GM18868 (cell line): ENCODE data around the gene CUX1.
"Not testable (repeated sequence)": the region's sequence is repeated elsewhere in the genome, so short reads cannot be mapped to it uniquely, and the experiment has no call there.

ENCODE experiments used
- ATAC-seq: cut with Tn5 transposase; IDR thresholded peaks from one replicate; pipeline ENCODE4 v1.9.1; 2021; ENCODE audit warnings: mild to moderate bottlenecking, moderate library complexity; ENCODE audit not compliant: unreplicated experiment

The CUX1 gene

GRCh38 chr7:101823596-101823995 lies 6.2 kb downstream of the CUX1 start:
- no peak for ATAC-seq

GRCh38 chr7:101824440-101824839 lies 7.0 kb downstream of the CUX1 start:
- ATAC-seq, result no peak

GRCh38 chr7:101826081-101826835 lies 8.8 kb downstream of the CUX1 start:
- no peak for ATAC-seq

- no peak for ATAC-seq
These were observed 11.0 kb downstream of the CUX1 start for GRCh38 chr7:101828301-101829020.

GRCh38 chr7:101829374-101829773 lies 11.9 kb downstream of the CUX1 start:
- ATAC-seq, result no peak

GRCh38 chr7:101829821-101830220 lies 12.4 kb downstream of the CUX1 start:
- no peak for ATAC-seq

GRCh38 chr7:101831396-101831795 lies 14.0 kb downstream of the CUX1 start:
- not testable (repeated sequence) for ATAC-seq

GRCh38 chr7:101832205-101832631 lies 14.8 kb downstream of the CUX1 start:
- ATAC-seq, result no peak

GRCh38 chr7:101832685-101833375 lies 15.4 kb downstream of the CUX1 start:
- ATAC-seq, result no peak

- no peak for ATAC-seq
These were observed 16.4 kb downstream of the CUX1 start for GRCh38 chr7:101833799-101834198.

- ATAC-seq, result no peak
These were observed 17.7 kb downstream of the CUX1 start for GRCh38 chr7:101835136-101835535.

GRCh38 chr7:101837433-101837832 lies 20.0 kb downstream of the CUX1 start:
- not testable (repeated sequence) for ATAC-seq

- no peak for ATAC-seq
These were observed 21.5 kb downstream of the CUX1 start for GRCh38 chr7:101838837-101839483.

GRCh38 chr7:101841328-101841727 lies 23.9 kb downstream of the CUX1 start:
- no peak for ATAC-seq

- ATAC-seq, result no peak
These were observed 26.2 kb downstream of the CUX1 start for GRCh38 chr7:101843293-101844271.

- no peak for ATAC-seq
These were observed 28.5 kb downstream of the CUX1 start for GRCh38 chr7:101845974-101846373.

- ATAC-seq, result no peak
These were observed 29.5 kb downstream of the CUX1 start for GRCh38 chr7:101846800-101847538.

- ATAC-seq, result no peak
These were observed 31.0 kb downstream of the CUX1 start for GRCh38 chr7:101848208-101848951.

- not testable (repeated sequence) for ATAC-seq
These were observed 31.9 kb downstream of the CUX1 start for GRCh38 chr7:101849314-101849713.
